ENCODE data around the gene GCKR.

GRCh38 chr2:27495840-27496356 is 741 bp upstream of the GCKR start:
- TF ChIP-seq CTCF (IDR thresholded peaks at IDR 0.05) (no peak), POLR2A (IDR thresholded peaks at IDR 0.05) (no peak)
